NCI-H187 treated with DMSO at 0.1 percent for 48 hours (cell line): ENCODE measurements around the gene POLR1C.
"Not testable (repeated sequence)": the region's sequence is repeated elsewhere in the genome, so short reads cannot be mapped to it uniquely, and the experiment has no call there.

ENCODE experiments used
- DNase-seq: peaks from one replicate; lab custom pipeline; 2025; lab: John Stamatoyannopoulos, UW

POLR1C gene

GRCh38 chr6:43516697-43517504 lies at the start of gene POLR1C, which contains the start of gene YIPF3:
TSS of gene POLR1C (plus strand) at chr6:43517089. CDS start at chr6:43517110, 21 bp downstream.
TSS of gene YIPF3 (minus strand) at chr6:43516926. CDS start at chr6:43516807, 119 bp downstream.
- peak; percentile 96 for DNase-seq

GRCh38 chr6:43467265-43467664 lies 49.6 kb upstream of the POLR1C start:
- DNase-seq = not testable (repeated sequence)

GRCh38 chr6:43467752-43468151 lies 49.1 kb upstream of the POLR1C start:
- DNase-seq = no peak

GRCh38 chr6:43468240-43468639 lies 48.6 kb upstream of the POLR1C start:
- DNase-seq = no peak

GRCh38 chr6:43468748-43469681 lies 47.9 kb upstream of the POLR1C start:
- DNase-seq = no peak

GRCh38 chr6:43469947-43470346 lies 46.9 kb upstream of the POLR1C start:
- DNase-seq = no peak

- no peak for DNase-seq
Observed at GRCh38 chr6:43471399-43471798, 45.5 kb upstream of the POLR1C start.

- DNase-seq = no peak
Observed at GRCh38 chr6:43472515-43472914, 44.4 kb upstream of the POLR1C start.

- DNase-seq = no peak
Observed at GRCh38 chr6:43475516-43475915, 41.4 kb upstream of the POLR1C start.

- DNase-seq = no peak
Observed at GRCh38 chr6:43476746-43477145, 40.1 kb upstream of the POLR1C start.

GRCh38 chr6:43477235-43478007 lies 39.5 kb upstream of the POLR1C start, which contains the start of gene TJAP1:
TSS of gene TJAP1 (plus strand) at chr6:43477570. CDS start at chr6:43499002, 21,432 bp downstream.
- DNase-seq = peak; percentile 77

- DNase-seq = no peak
Observed at GRCh38 chr6:43478008-43478372, 38.9 kb upstream of the POLR1C start.

- DNase-seq = no peak
Observed at GRCh38 chr6:43481075-43481474, 35.8 kb upstream of the POLR1C start.

- no peak for DNase-seq
Observed at GRCh38 chr6:43481591-43482236, 35.2 kb upstream of the POLR1C start.

- DNase-seq = no peak
Observed at GRCh38 chr6:43488667-43489276, 28.1 kb upstream of the POLR1C start.

- DNase-seq = no peak
Observed at GRCh38 chr6:43489277-43490072, 27.4 kb upstream of the POLR1C start.

- DNase-seq = no peak
Observed at GRCh38 chr6:43490523-43490939, 26.4 kb upstream of the POLR1C start.

- DNase-seq = no peak
Observed at GRCh38 chr6:43491750-43492661, 24.9 kb upstream of the POLR1C start.

- DNase-seq = no peak
Observed at GRCh38 chr6:43492673-43493072, 24.2 kb upstream of the POLR1C start.
